ENCODE results near the gene BNIP5.

Gene BNIP5

GRCh38 chr6:36314221-36315014 is 22.3 kb downstream of the BNIP5 start:
- Mint-ChIP-seq H3K27ac (no peak overlapping the region), H3K4me1 (ENCODE audit: low read depth) (no peaks in the 10 kb centered on the region), H3K27me3 (ENCODE audit: low read depth) (peaks cover 42% of the 10 kb centered on the region), H3K36me3 (ENCODE audit: low read depth) (no peaks in the 10 kb centered on the region), H3K9me3 (no peaks in the 10 kb centered on the region), H3K4me3 (no peak overlapping the region)

DNA sequence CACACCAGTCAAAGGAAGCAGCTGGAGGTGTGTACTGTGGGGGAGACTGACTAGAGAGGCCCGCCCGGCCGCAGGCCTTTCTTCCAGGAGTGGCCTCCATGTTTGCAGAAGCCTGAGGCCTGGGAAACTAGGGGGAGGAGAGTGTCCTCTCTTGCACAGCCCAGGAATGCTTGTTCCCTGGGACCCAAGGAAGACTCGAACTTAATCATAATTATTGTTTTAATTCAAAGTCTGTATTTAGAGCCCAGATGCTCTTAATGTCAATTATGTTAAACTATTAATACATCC is 23.1 kb downstream of the BNIP5 start:
- Mint-ChIP-seq H3K4me3 (no peak overlapping the region), H3K9me3 (no peaks in the 10 kb centered on the region), H3K27me3 (ENCODE audit: low read depth) (peaks cover 44% of the 10 kb centered on the region), H3K27ac (no peak overlapping the region), H3K4me1 (ENCODE audit: low read depth) (peaks cover 2% of the 10 kb centered on the region), H3K36me3 (ENCODE audit: low read depth) (no peaks in the 10 kb centered on the region)

- Mint-ChIP-seq H3K36me3 (ENCODE audit: low read depth) (no peaks in the 10 kb centered on the region), H3K27ac (no peak overlapping the region), H3K9me3 (no peaks in the 10 kb centered on the region), H3K4me3 (no peak overlapping the region), H3K27me3 (ENCODE audit: low read depth) (peaks cover 40% of the 10 kb centered on the region), H3K4me1 (ENCODE audit: low read depth) (peaks cover 2% of the 10 kb centered on the region)
Measured at GRCh38 chr6:36312854-36313648, 23.6 kb downstream of the BNIP5 start.

- Mint-ChIP-seq H3K27ac (no peak overlapping the region), H3K4me1 (ENCODE audit: low read depth) (peaks cover 2% of the 10 kb centered on the region), H3K36me3 (ENCODE audit: low read depth) (no peaks in the 10 kb centered on the region), H3K9me3 (no peaks in the 10 kb centered on the region), H3K4me3 (no peak overlapping the region), H3K27me3 (ENCODE audit: low read depth) (peaks cover 28% of the 10 kb centered on the region)
Measured at GRCh38 chr6:36309900-36310299, 26.8 kb downstream of the BNIP5 start.

DNA sequence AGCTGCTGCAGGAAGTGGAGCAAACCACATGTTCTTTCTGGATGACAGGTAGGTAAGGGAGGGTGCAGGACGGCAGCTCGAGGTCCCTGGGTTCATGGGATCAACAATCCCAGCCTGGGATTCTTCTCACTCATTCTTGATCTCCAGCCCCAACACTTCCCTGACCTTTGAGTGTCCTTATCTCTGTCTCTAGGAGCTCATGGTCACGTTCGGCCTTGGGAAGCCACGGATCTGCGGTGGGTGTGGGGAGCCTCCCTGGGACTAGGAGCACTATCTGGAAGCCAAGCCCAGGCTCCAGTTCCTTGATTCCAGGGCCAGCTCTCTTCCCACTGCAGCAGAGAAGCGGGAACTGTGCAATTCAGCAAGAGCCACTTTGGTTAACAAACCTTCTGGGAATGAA is 27.5 kb downstream of the BNIP5 start:
- peaks cover 2% of the 10 kb centered on the region for H3K4me1 Mint-ChIP-seq (ENCODE audit: low read depth)
- H3K36me3 Mint-ChIP-seq (ENCODE audit: low read depth): no peaks in the 10 kb centered on the region
- H3K9me3 Mint-ChIP-seq: no peaks in the 10 kb centered on the region
- no peak overlapping the region for H3K27ac Mint-ChIP-seq
- peaks cover 28% of the 10 kb centered on the region for H3K27me3 Mint-ChIP-seq (ENCODE audit: low read depth)
- no peak overlapping the region for H3K4me3 Mint-ChIP-seq

DNA sequence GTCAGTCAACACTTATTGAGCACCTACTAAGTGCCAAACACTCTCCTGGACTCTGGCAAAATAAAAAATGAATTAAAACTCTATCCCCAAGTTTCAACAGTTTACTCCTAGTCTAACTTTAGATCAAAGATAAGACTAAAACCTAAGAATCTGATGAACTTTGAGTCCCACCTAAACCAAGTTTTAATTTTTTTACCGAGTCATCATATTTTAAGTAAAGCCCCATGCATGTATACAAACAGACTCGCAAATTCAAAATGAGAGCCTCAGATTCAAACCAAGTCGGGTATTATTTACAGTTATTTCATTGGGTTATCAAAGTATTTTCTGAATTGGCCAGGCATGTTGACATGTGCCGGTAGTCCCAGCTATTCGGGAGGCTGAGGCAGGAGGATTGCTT is 28.2 kb downstream of the BNIP5 start:
- Mint-ChIP-seq H3K4me1 (ENCODE audit: low read depth) (peaks cover 2% of the 10 kb centered on the region), H3K27ac (no peak overlapping the region), H3K4me3 (no peak overlapping the region), H3K36me3 (ENCODE audit: low read depth) (no peaks in the 10 kb centered on the region), H3K27me3 (ENCODE audit: low read depth) (peaks cover 31% of the 10 kb centered on the region), H3K9me3 (no peaks in the 10 kb centered on the region)

DNA sequence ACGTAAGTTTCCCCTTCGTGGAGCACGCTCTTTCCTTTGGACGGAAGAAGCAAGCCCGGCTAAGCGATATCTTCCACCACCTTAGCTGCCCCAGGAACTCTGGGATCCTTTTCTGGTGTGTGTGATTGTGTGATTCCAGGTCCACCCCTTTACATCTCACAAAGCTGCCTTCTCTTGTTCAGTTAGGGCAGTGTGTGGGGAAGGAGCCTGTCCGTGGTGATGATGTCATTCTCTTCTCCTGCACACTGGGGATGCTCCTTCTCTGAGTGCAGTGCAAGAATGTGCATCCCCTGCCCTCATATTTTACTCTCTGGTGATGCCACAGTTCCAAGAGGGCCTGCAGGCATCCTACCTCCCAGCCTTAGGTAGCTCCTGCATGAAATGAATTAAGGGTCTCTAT is 30.3 kb downstream of the BNIP5 start:
- H3K27me3 Mint-ChIP-seq (ENCODE audit: low read depth): peaks cover 37% of the 10 kb centered on the region
- peaks cover 5% of the 10 kb centered on the region for H3K4me1 Mint-ChIP-seq (ENCODE audit: low read depth)
- H3K9me3 Mint-ChIP-seq: no peaks in the 10 kb centered on the region
- no peak overlapping the region for H3K27ac Mint-ChIP-seq
- H3K4me3 Mint-ChIP-seq: no peak overlapping the region
- H3K36me3 Mint-ChIP-seq (ENCODE audit: low read depth): no peaks in the 10 kb centered on the region

DNA sequence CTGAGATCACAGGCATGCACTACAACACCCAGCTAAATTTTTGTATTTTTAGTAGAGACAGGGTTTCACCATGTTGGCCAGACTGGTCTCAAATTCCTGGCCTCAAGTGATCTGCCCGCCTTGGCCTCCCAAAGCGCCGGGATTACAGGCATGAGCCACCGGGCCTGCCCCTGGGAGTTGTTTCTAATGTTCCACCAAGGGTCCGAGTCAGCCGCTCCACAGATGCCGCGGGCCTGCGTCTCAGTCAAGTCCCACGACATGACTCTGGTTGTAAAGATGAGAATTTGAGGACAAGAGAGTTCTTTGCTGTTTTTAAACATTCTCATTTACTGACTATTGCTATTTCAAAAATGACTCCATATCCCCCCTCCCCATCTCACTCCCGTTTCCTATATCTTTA is 30.8 kb downstream of the BNIP5 start:
- Mint-ChIP-seq H3K9me3 (no peaks in the 10 kb centered on the region), H3K36me3 (ENCODE audit: low read depth) (no peaks in the 10 kb centered on the region), H3K27me3 (ENCODE audit: low read depth) (peaks cover 39% of the 10 kb centered on the region), H3K4me3 (no peak overlapping the region), H3K4me1 (ENCODE audit: low read depth) (peaks cover 5% of the 10 kb centered on the region), H3K27ac (no peak overlapping the region)

- H3K4me1 Mint-ChIP-seq (ENCODE audit: low read depth): peaks cover 3% of the 10 kb centered on the region
- no peaks in the 10 kb centered on the region for H3K9me3 Mint-ChIP-seq
- no peaks in the 10 kb centered on the region for H3K36me3 Mint-ChIP-seq (ENCODE audit: low read depth)
- peaks cover 38% of the 10 kb centered on the region for H3K27me3 Mint-ChIP-seq (ENCODE audit: low read depth)
- no peak overlapping the region for H3K27ac Mint-ChIP-seq
- H3K4me3 Mint-ChIP-seq: no peak overlapping the region
Measured at GRCh38 chr6:36302227-36302976, 34.3 kb downstream of the BNIP5 start.

- H3K27me3 Mint-ChIP-seq (ENCODE audit: low read depth): peaks cover 37% of the 10 kb centered on the region
- no peaks in the 10 kb centered on the region for H3K9me3 Mint-ChIP-seq
- H3K27ac Mint-ChIP-seq: no peak overlapping the region
- H3K4me1 Mint-ChIP-seq (ENCODE audit: low read depth): peaks cover 3% of the 10 kb centered on the region
- no peaks in the 10 kb centered on the region for H3K36me3 Mint-ChIP-seq (ENCODE audit: low read depth)
- no peak overlapping the region for H3K4me3 Mint-ChIP-seq
Measured at GRCh38 chr6:36301781-36302180, 34.9 kb downstream of the BNIP5 start.

- Mint-ChIP-seq H3K27me3 (ENCODE audit: low read depth) (peaks cover 36% of the 10 kb centered on the region), H3K4me1 (ENCODE audit: low read depth) (peaks cover 3% of the 10 kb centered on the region), H3K36me3 (ENCODE audit: low read depth) (no peaks in the 10 kb centered on the region), H3K27ac (no peak overlapping the region), H3K4me3 (no peak overlapping the region), H3K9me3 (no peaks in the 10 kb centered on the region)
Measured at GRCh38 chr6:36301085-36301658, 35.5 kb downstream of the BNIP5 start.

DNA sequence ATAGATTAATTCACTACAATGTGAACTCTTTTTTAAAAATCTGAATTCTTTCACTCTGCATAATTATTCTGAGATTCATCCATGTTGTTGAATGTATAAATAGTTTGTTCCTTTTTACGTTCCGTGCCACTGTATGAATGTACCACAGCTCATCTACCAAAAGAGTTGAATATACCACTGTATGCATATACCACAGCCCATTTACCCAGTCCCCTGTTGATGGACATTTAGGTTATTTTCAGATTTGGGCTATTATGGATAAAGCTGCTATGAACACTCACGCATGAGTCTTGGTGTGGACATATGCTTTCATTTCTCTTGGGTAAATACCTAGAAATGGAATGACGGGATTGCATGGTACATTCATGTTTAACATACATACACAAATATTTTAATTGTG is 38.7 kb downstream of the BNIP5 start:
- Mint-ChIP-seq H3K27me3 (ENCODE audit: low read depth) (peaks cover 45% of the 10 kb centered on the region), H3K27ac (no peak overlapping the region), H3K4me1 (ENCODE audit: low read depth) (peaks cover 3% of the 10 kb centered on the region), H3K9me3 (no peaks in the 10 kb centered on the region), H3K36me3 (ENCODE audit: low read depth) (no peaks in the 10 kb centered on the region), H3K4me3 (no peak overlapping the region)

DNA sequence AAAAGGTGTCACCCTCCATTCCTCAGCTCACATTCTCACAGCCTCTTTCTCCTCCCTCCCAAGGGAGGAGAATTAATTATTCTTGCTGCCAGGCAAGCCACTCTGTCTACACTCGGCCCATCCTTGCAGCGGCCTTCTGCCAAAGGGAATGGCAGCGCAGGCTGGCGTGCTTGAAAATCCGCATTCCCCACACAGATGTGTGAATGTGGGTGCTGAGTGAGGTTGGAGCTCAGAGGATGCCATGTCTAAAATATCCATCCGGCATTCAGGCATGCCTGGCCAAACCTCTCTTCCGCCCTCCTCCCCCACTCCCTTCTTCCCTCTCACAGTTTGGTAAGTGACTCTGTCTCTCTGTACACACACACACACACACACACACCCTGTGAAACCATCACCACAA is 39.2 kb downstream of the BNIP5 start:
- Mint-ChIP-seq H3K4me3 (no peak overlapping the region), H3K9me3 (no peaks in the 10 kb centered on the region), H3K36me3 (ENCODE audit: low read depth) (no peaks in the 10 kb centered on the region), H3K27me3 (ENCODE audit: low read depth) (peaks cover 45% of the 10 kb centered on the region), H3K4me1 (ENCODE audit: low read depth) (no peaks in the 10 kb centered on the region), H3K27ac (no peak overlapping the region)

- H3K4me1 Mint-ChIP-seq (ENCODE audit: low read depth): no peaks in the 10 kb centered on the region
- no peak overlapping the region for H3K4me3 Mint-ChIP-seq
- H3K27ac Mint-ChIP-seq: no peak overlapping the region
- no peaks in the 10 kb centered on the region for H3K9me3 Mint-ChIP-seq
- peaks cover 42% of the 10 kb centered on the region for H3K27me3 Mint-ChIP-seq (ENCODE audit: low read depth)
- H3K36me3 Mint-ChIP-seq (ENCODE audit: low read depth): no peaks in the 10 kb centered on the region
Measured at GRCh38 chr6:36297051-36297450, 39.6 kb downstream of the BNIP5 start.

Data from T-helper 1 cell treated with Interleukin-12 subunit alpha and Interleukin-12 subunit beta and Interleukin-4 antibody, amounts not matched to agents 30 μg/mL and 1 μg/mL, for 36 hours (primary cell).